Prostate gland (tissue), 2 donors: ENCODE data around the gene GP9.
"Not testable (repeated sequence)": the region's sequence is repeated elsewhere in the genome, so short reads cannot be mapped to it uniquely, and the experiment has no call there.

Experiments used
- POLR2A ChIP-seq: fragments of 450-650 bp; IDR thresholded peaks from one replicate; pipeline ENCODE4 v1.6.1; 2016; ENCODE audit warnings: antibody characterized with exemption, mild to moderate bottlenecking
- POLR2AphosphoS5 ChIP-seq: sonication (generic); formaldehyde crosslinking; IDR thresholded peaks from one replicate; pipeline ENCODE4 v1.6.1; 2017; ENCODE audit warnings: antibody characterized with exemption
- TF ChIP-seq, protein P1 (sequence below), 4 experiments: fragments of 200-600 bp in 2 of 4; fragments of 450-650 bp in 2 of 4; sonication (generic) in 2 of 4; IDR thresholded peaks; 1 replicate in 3 of 4; 2 replicates in 1 of 4; pipeline ENCODE4 v1.5.1; 2016 to 2019; ENCODE audit warnings: antibody characterized with exemption in 4 of 4, mild to moderate bottlenecking in 2 of 4, moderate library complexity in 2 of 4

DNA sequence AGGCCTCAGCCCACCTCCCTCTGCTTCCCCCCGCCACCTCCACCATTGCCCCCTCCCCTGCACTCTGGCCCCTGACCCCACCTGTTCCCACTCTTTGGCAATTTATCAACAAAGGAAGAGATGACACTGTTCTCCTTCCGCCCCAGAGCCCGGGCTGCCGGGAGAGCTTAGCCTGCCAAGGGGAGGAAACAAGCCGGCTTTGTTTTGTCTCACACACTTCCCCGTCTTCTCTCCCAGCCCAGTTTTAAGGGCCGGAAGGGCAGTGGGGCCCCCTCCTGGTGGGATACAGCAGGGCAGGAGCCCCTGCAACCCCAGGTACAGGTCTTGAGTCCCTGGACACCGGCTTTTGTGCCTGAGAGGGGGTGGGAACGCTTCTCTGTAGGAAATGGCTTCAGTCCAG lies 27.3 kb downstream of the GP9 start:
- TF ChIP-seq, protein P1, sequence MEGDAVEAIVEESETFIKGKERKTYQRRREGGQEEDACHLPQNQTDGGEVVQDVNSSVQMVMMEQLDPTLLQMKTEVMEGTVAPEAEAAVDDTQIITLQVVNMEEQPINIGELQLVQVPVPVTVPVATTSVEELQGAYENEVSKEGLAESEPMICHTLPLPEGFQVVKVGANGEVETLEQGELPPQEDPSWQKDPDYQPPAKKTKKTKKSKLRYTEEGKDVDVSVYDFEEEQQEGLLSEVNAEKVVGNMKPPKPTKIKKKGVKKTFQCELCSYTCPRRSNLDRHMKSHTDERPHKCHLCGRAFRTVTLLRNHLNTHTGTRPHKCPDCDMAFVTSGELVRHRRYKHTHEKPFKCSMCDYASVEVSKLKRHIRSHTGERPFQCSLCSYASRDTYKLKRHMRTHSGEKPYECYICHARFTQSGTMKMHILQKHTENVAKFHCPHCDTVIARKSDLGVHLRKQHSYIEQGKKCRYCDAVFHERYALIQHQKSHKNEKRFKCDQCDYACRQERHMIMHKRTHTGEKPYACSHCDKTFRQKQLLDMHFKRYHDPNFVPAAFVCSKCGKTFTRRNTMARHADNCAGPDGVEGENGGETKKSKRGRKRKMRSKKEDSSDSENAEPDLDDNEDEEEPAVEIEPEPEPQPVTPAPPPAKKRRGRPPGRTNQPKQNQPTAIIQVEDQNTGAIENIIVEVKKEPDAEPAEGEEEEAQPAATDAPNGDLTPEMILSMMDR (IDR thresholded peaks at IDR 0.05), result not testable (repeated sequence)
- TF ChIP-seq POLR2A, POLR2AphosphoS5: not testable (repeated sequence)
